Endodermal cell (in vitro differentiated cells): Measurements from ENCODE around the gene LUC7L. TPM values are rescaled to one million over a fixed set of nuclear protein-coding genes. Genes with fewer than 3 reads are reported as not detected.
"Not testable (repeated sequence)": the region's sequence is repeated elsewhere in the genome, so short reads cannot be mapped to it uniquely, and the experiment has no call there.

Source experiments
- DNase-seq: peaks from one replicate; pipeline ENCODE4 v3.0.0-alpha.2; 2017
- H3K27ac ChIP-seq: 2 replicates; pipeline ENCODE4 v1.5.1; 2013; ENCODE audit warnings: mild to moderate bottlenecking, low read depth, low read length, moderate library complexity
- H3K27me3 ChIP-seq: 2 replicates; pipeline ENCODE4 v1.6.1; 2013; ENCODE audit warnings: mild to moderate bottlenecking, low read length, moderate library complexity; ENCODE audit not compliant: insufficient read depth, control insufficient read depth, poor library complexity, severe bottlenecking
- H3K36me3 ChIP-seq: 2 replicates; pipeline ENCODE4 v1.7.0; 2013; ENCODE audit warnings: mild to moderate bottlenecking, low read length, moderate library complexity; ENCODE audit not compliant: control insufficient read depth, insufficient read depth
- H3K4me1 ChIP-seq: one replicate; pipeline ENCODE4 v1.7.0; 2013; ENCODE audit warnings: low read length; ENCODE audit not compliant: control insufficient read depth, insufficient read depth
- H3K4me3 ChIP-seq: 2 replicates; pipeline ENCODE4 v1.5.1; 2013; ENCODE audit warnings: mild to moderate bottlenecking, low read length, moderate library complexity
- H3K9ac ChIP-seq: 2 replicates; pipeline ENCODE4 v1.6.1; 2013; ENCODE audit warnings: mild to moderate bottlenecking, low read length, moderate library complexity; ENCODE audit not compliant: poor library complexity, severe bottlenecking; ENCODE audit errors: extremely low read depth
- H3K9me3 ChIP-seq: 2 replicates; pipeline ENCODE4 v1.6.1; 2013; ENCODE audit warnings: mild to moderate bottlenecking, low read length, moderate library complexity; ENCODE audit not compliant: control insufficient read depth
- H3K27ac Mint-ChIP-seq: 2 replicates; pipeline ENCODE4 v1.8.0; 2020; ENCODE audit warnings: mixed read lengths
- H3K27me3 Mint-ChIP-seq: 2 replicates; pipeline ENCODE4 v1.8.0; 2021; ENCODE audit warnings: mild to moderate bottlenecking, mixed read lengths; ENCODE audit not compliant: insufficient read depth
- H3K36me3 Mint-ChIP-seq: 2 replicates; pipeline ENCODE4 v1.8.0; 2020; ENCODE audit warnings: low read depth, mixed read lengths
- H3K4me1 Mint-ChIP-seq: 2 replicates; pipeline ENCODE4 v1.8.0; 2020; ENCODE audit warnings: mixed read lengths
- H3K4me3 Mint-ChIP-seq: 2 replicates; pipeline ENCODE4 v1.8.0; 2020; ENCODE audit warnings: mild to moderate bottlenecking, moderate library complexity, mixed read lengths
- H3K9me3 Mint-ChIP-seq: 2 replicates; pipeline ENCODE4 v1.8.0; 2020; ENCODE audit warnings: mild to moderate bottlenecking, mixed read lengths
- CTCF ChIP-seq: fragments of 200-600 bp; sonication (generic); conservative IDR thresholded peaks from 2 replicates; pipeline ENCODE4 v1.5.0; 2021; ENCODE audit warnings: antibody characterized with exemption, mild to moderate bottlenecking
- WGBS, 2 experiments: methylation state at CpG; one replicate each; pipeline versions ENCODE4 v1.1.5 to v1.1.7; 2013; ENCODE audit warnings: missing lambda C conversion rate in 2 of 2, mixed read lengths in 1 of 2; ENCODE audit not compliant: insufficient coverage in 1 of 2, insufficient read length in 1 of 2; 5-methylcytosine and 5-hydroxymethylcytosine counted together
- total RNA-seq, 2 donors: library from RNA; stranded (reverse); fragmentation: NEBNext Ultra II Directional in 1 of 2; extraction: Animal tissue kit (Norgen Biotek cat#: 25700) in 1 of 2; gene quantifications; 2 replicates in 1 of 2; 3 replicates in 1 of 2; pipeline ENCODE4 v1.2.1, GENCODE V29; 2021

The LUC7L gene
- total RNA-seq, 2 donors from 2014 or later, result 130 to 151 TPM

GRCh38 chr16:170788-171187 is 58.5 kb downstream of the LUC7L start:
- no peak overlapping the region for H3K27ac ChIP-seq
- H3K4me3 ChIP-seq, result no peak overlapping the region
- Mint-ChIP-seq H3K4me1 (peaks cover 18% of the 10 kb centered on the region), H3K4me3 (no peak overlapping the region), H3K27ac (no peak overlapping the region), H3K9me3 (no peaks in the 10 kb centered on the region), H3K27me3 (peaks cover 85% of the 10 kb centered on the region), H3K36me3 (no peaks in the 10 kb centered on the region)
- peaks cover 90% of the 10 kb centered on the region for H3K27me3 ChIP-seq
- no peak for TF ChIP-seq CTCF
- no peaks in the 10 kb centered on the region for H3K4me1 ChIP-seq
- no peaks in the 10 kb centered on the region for H3K9me3 ChIP-seq
- WGBS, 2 experiments, result 88% methylated on average over 1 of the region's 1 CpG; no CpG with 5 or more reads in 1 of the 2 experiments
- no peaks in the 10 kb centered on the region for H3K36me3 ChIP-seq
- DNase-seq, result no peak
- no peak overlapping the region for H3K9ac ChIP-seq

GRCh38 chr16:170088-170507 is 59.2 kb downstream of the LUC7L start:
- peaks cover 85% of the 10 kb centered on the region for H3K27me3 Mint-ChIP-seq
- not testable (repeated sequence) for H3K9me3 ChIP-seq, H3K27ac ChIP-seq, H3K36me3 ChIP-seq, H3K4me3 Mint-ChIP-seq, H3K36me3 Mint-ChIP-seq, H3K4me1 ChIP-seq, H3K4me3 ChIP-seq, H3K9ac ChIP-seq, H3K27ac Mint-ChIP-seq, H3K9me3 Mint-ChIP-seq
- DNase-seq, result peak; percentile 84
- H3K27me3 ChIP-seq, result peaks cover 90% of the 10 kb centered on the region
- WGBS, 2 experiments, result 2 to 5% methylated on average over 3 to 5 of the region's 5 CpGs
- H3K4me1 Mint-ChIP-seq, result peaks cover 12% of the 10 kb centered on the region

GRCh38 chr16:169014-169413 is 60.2 kb downstream of the LUC7L start:
- DNase-seq, result no peak
- Histone ChIP-seq H3K9ac (no peak overlapping the region), H3K4me1 (no peaks in the 10 kb centered on the region), H3K9me3 (no peaks in the 10 kb centered on the region), H3K27ac (no peak overlapping the region), H3K4me3 (no peak overlapping the region), H3K36me3 (no peaks in the 10 kb centered on the region), H3K27me3 (peaks cover 82% of the 10 kb centered on the region)
- no peak for TF ChIP-seq CTCF
- Mint-ChIP-seq H3K36me3 (no peaks in the 10 kb centered on the region), H3K27ac (no peak overlapping the region), H3K27me3 (peaks cover 78% of the 10 kb centered on the region), H3K4me3 (no peak overlapping the region), H3K4me1 (peaks cover 5% of the 10 kb centered on the region), H3K9me3 (no peaks in the 10 kb centered on the region)
- 59 to 75% methylated on average over 1 to 3 of the region's 3 CpGs for WGBS, 2 experiments

- no peak for DNase-seq
- H3K36me3 Mint-ChIP-seq, result no peaks in the 10 kb centered on the region
- peaks cover 73% of the 10 kb centered on the region for H3K27me3 Mint-ChIP-seq
These were observed 60.8 kb downstream of the LUC7L start for GRCh38 chr16:168424-168823.

More at GRCh38 chr16:168424-168823, 60.8 kb downstream of the LUC7L start:
- no peak for TF ChIP-seq CTCF
- H3K4me3 Mint-ChIP-seq, result no peak overlapping the region
- peaks cover 5% of the 10 kb centered on the region for H3K4me1 Mint-ChIP-seq
- Histone ChIP-seq H3K27me3 (peaks cover 80% of the 10 kb centered on the region), H3K4me1 (no peaks in the 10 kb centered on the region), H3K27ac (no peak overlapping the region), H3K9ac (no peak overlapping the region), H3K9me3 (no peaks in the 10 kb centered on the region), H3K4me3 (no peak overlapping the region), H3K36me3 (no peaks in the 10 kb centered on the region)
- no peaks in the 10 kb centered on the region for H3K9me3 Mint-ChIP-seq
- 83 to 87% methylated on average over 3 to 6 of the region's 6 CpGs for WGBS, 2 experiments
- no peak overlapping the region for H3K27ac Mint-ChIP-seq
